ENCODE measurements around the gene KDM4C.

GRCh38 chr9:7083192-7083591, 325.4 kb downstream of the KDM4C start:
- TF ChIP-seq CTCF (IDR thresholded peaks at IDR 0.05), result no peak
- no peak for TF ChIP-seq EP300 (IDR thresholded peaks at IDR 0.05)
